NCI-H524 treated with DMSO at 0.1 percent for 48 hours (cell line): Measurements from ENCODE around the gene TCN2.
"Not testable (repeated sequence)": the region's sequence is repeated elsewhere in the genome, so short reads cannot be mapped to it uniquely, and the experiment has no call there.

ENCODE experiments used
- DNase-seq: peaks from one replicate; lab custom pipeline; 2025; lab: John Stamatoyannopoulos, UW

The TCN2 gene

GRCh38 chr22:30610299-30610698, 3.3 kb downstream of the TCN2 start:
- DNase-seq, result no peak

- no peak for DNase-seq
Observed at GRCh38 chr22:30611197-30611596, 4.2 kb downstream of the TCN2 start.

GRCh38 chr22:30612789-30613188, 5.8 kb downstream of the TCN2 start:
- no peak for DNase-seq

GRCh38 chr22:30614268-30614667, 7.3 kb downstream of the TCN2 start:
- DNase-seq, result no peak

- no peak for DNase-seq
Observed at GRCh38 chr22:30614879-30615278, 7.9 kb downstream of the TCN2 start.

- DNase-seq, result no peak
Observed at GRCh38 chr22:30615543-30615954, 8.6 kb downstream of the TCN2 start.

- no peak for DNase-seq
Observed at GRCh38 chr22:30617819-30618218, 10.8 kb downstream of the TCN2 start.

- not testable (repeated sequence) for DNase-seq
Observed at GRCh38 chr22:30619909-30620308, 12.9 kb downstream of the TCN2 start.

GRCh38 chr22:30626413-30626812, 19.4 kb downstream of the TCN2 start:
- no peak for DNase-seq

GRCh38 chr22:30627471-30627870, 20.5 kb downstream of the TCN2 start:
- DNase-seq, result no peak

GRCh38 chr22:30628491-30628890, 21.5 kb downstream of the TCN2 start:
- no peak for DNase-seq

- DNase-seq, result not testable (repeated sequence)
Observed at GRCh38 chr22:30631469-30631868, 24.5 kb downstream of the TCN2 start.

- DNase-seq, result peak; percentile 83
Observed at GRCh38 chr22:30634471-30635233, 27.7 kb downstream of the TCN2 start.

- DNase-seq, result peak; percentile 89
Observed at GRCh38 chr22:30635273-30636225, 28.6 kb downstream of the TCN2 start, which contains the start of gene SLC35E4. TSS of gene SLC35E4 (plus strand) at chr22:30635781. CDS start at chr22:30636451, 670 bp downstream.

GRCh38 chr22:30636226-30637077, 29.5 kb downstream of the TCN2 start:
- DNase-seq, result no peak

- no peak for DNase-seq
Observed at GRCh38 chr22:30637701-30638114, 30.7 kb downstream of the TCN2 start.

- DNase-seq, result no peak
Observed at GRCh38 chr22:30640361-30640760, 33.4 kb downstream of the TCN2 start.

GRCh38 chr22:30640839-30641430, 34.0 kb downstream of the TCN2 start:
- DNase-seq, result no peak

- DNase-seq, result no peak
Observed at GRCh38 chr22:30643055-30643875, 36.3 kb downstream of the TCN2 start.

GRCh38 chr22:30646518-30647160, 39.7 kb downstream of the TCN2 start:
- no peak for DNase-seq
